Endothelial cell of umbilical vein (primary cell): ENCODE results near the gene AHSA1. TPM values are rescaled to one million over a fixed set of nuclear protein-coding genes. Genes with fewer than 3 reads are reported as not detected.

Source experiments
- BruUV-seq: library from RNA; stranded (reverse); fragments of 400-500 nt; replicated peaks from 2 replicates; lab custom pipeline; 2021; lab: Mats Ljungman, UMichigan
- CTCF ChIA-PET: fragments of 300-600, 350-600 bp; sonication (Branson Sonifier 250); formaldehyde crosslinking; loops from one replicate; lab custom pipeline; 2021; ENCODE audit warnings: antibody characterized with exemption, inconsistent platforms; lab: Charles Lee
- POLR2A ChIA-PET: fragments of 300-600, 350-600 bp; sonication (Branson Sonifier 250); formaldehyde crosslinking; loops from one replicate; lab custom pipeline; 2021; ENCODE audit warnings: antibody characterized with exemption, inconsistent platforms; lab: Charles Lee
- DNase-seq: peaks from one replicate; pipeline ENCODE4 v3.0.0-alpha.2; 2011; ENCODE audit warnings: low read depth, low spot score
- FAIRE-seq: peaks from 2 replicates; lab custom pipeline; 2011; peaks lifted over from hg19 to GRCh38; lab: Jason Lieb, UNC
- H2AFZ ChIP-seq: 2 replicates; pipeline ENCODE4 v1.6.0; 2012; ENCODE audit warnings: low read depth, low read length, control low read depth, inconsistent platforms
- H3K27ac ChIP-seq: 2 replicates; pipeline ENCODE4 v1.5.1; 2011; ENCODE audit warnings: low read depth, mild to moderate bottlenecking, control low read depth, low read length, moderate library complexity; ENCODE audit not compliant: insufficient read depth
- H3K27me3 ChIP-seq, 2 experiments: 2 replicates each; pipeline versions ENCODE4 v1.6.0 to v1.6.1; 2011; ENCODE audit warnings: low read length in 2 of 2, mixed read lengths in 1 of 2; ENCODE audit not compliant: control insufficient read depth in 2 of 2, insufficient read depth in 2 of 2
- H3K36me3 ChIP-seq, 2 experiments: 2 replicates in 1 of 2; 3 replicates in 1 of 2; pipeline ENCODE4 v1.5.1; 2011; ENCODE audit warnings: low read length in 2 of 2, mild to moderate bottlenecking in 1 of 2, moderate library complexity in 1 of 2; ENCODE audit not compliant: control insufficient read depth in 2 of 2, insufficient read depth in 2 of 2; ENCODE audit errors: extremely low read depth in 1 of 2
- H3K4me1 ChIP-seq: 3 replicates; pipeline ENCODE4 v1.5.1; 2011; ENCODE audit warnings: mild to moderate bottlenecking, low read length; ENCODE audit not compliant: control insufficient read depth, insufficient read depth; ENCODE audit errors: extremely low read depth
- H3K4me2 ChIP-seq: 2 replicates; pipeline ENCODE4 v1.6.1; 2011; ENCODE audit warnings: low read length, control low read depth, mixed read lengths; ENCODE audit not compliant: insufficient read depth
- H3K4me3 ChIP-seq, 3 experiments: fragments of 200-600 bp in 1 of 3; sonication (generic), shearing (Covaris generic) in 1 of 3; replicated peaks in 1 of 3; 2 replicates each; pipeline ENCODE4 v1.5.1; 2011 to 2016; ENCODE audit warnings: control low read depth in 3 of 3, low read length in 3 of 3, mild to moderate bottlenecking in 2 of 3, inconsistent platforms in 1 of 3, low read depth in 1 of 3, moderate library complexity in 1 of 3; ENCODE audit not compliant: insufficient read depth in 1 of 3
- H3K79me2 ChIP-seq: 2 replicates; pipeline ENCODE4 v1.6.0; 2012; ENCODE audit warnings: low read length, inconsistent platforms; ENCODE audit not compliant: control insufficient read depth, insufficient read depth
- H3K9ac ChIP-seq: replicated peaks from 2 replicates; pipeline ENCODE3; 2011; ENCODE audit warnings: low read length, control low read depth; ENCODE audit not compliant: insufficient read depth; ENCODE audit errors: extremely low read depth
- H3K9me1 ChIP-seq: replicated peaks from 3 replicates; pipeline ENCODE4 v1.6.0; 2011; ENCODE audit warnings: mild to moderate bottlenecking, low read length; ENCODE audit not compliant: control insufficient read depth, insufficient read depth; ENCODE audit errors: extremely low read depth
- H3K9me3 ChIP-seq: replicated peaks from 2 replicates; pipeline ENCODE4 v1.5.1; 2012; ENCODE audit warnings: low read length, inconsistent platforms; ENCODE audit not compliant: control insufficient read depth, insufficient read depth
- H4K20me1 ChIP-seq: replicated peaks from 2 replicates; pipeline ENCODE3; 2011; ENCODE audit warnings: mild to moderate bottlenecking, low read length; ENCODE audit not compliant: control insufficient read depth, insufficient read depth; ENCODE audit errors: extremely low read depth
- EZH2 ChIP-seq: IDR thresholded peaks from 2 replicates; pipeline ENCODE4 v1.6.1; 2012; ENCODE audit warnings: borderline replicate concordance, low read depth, mild to moderate bottlenecking, moderate library complexity, low read length, inconsistent platforms; ENCODE audit not compliant: severe bottlenecking
- FOS ChIP-seq: IDR thresholded peaks from 2 replicates; pipeline ENCODE4 v1.6.1; 2011; ENCODE audit warnings: mild to moderate bottlenecking, low read length, moderate library complexity, borderline replicate concordance; ENCODE audit not compliant: insufficient read depth
- GATA2 ChIP-seq: IDR thresholded peaks from 2 replicates; pipeline ENCODE4 v1.7.0; 2011; ENCODE audit warnings: low read depth, mild to moderate bottlenecking, moderate library complexity, mixed read lengths, low read length; ENCODE audit not compliant: insufficient read length, insufficient read depth
- JUN ChIP-seq: IDR thresholded peaks from 2 replicates; pipeline ENCODE4 v1.6.1; 2011; ENCODE audit warnings: borderline replicate concordance, low read depth; ENCODE audit not compliant: insufficient read length, insufficient read depth
- MAX ChIP-seq: IDR thresholded peaks from 2 replicates; pipeline ENCODE4 v1.6.1; 2011; ENCODE audit not compliant: insufficient read depth, insufficient read length
- MYC ChIP-seq: IDR thresholded peaks from one replicate; pipeline ENCODE4 v1.6.1; 2011; ENCODE audit warnings: mild to moderate bottlenecking, low read depth, low read length
- POLR2A ChIP-seq: IDR thresholded peaks from 2 replicates; pipeline ENCODE4 v1.6.1; 2012; ENCODE audit warnings: low read depth, mild to moderate bottlenecking, control low read depth, low read length
- POLR2AphosphoS5 ChIP-seq: IDR thresholded peaks from 2 replicates; pipeline ENCODE4 v1.6.1; 2012; ENCODE audit warnings: low read depth, mild to moderate bottlenecking, control low read depth, low read length, moderate library complexity; ENCODE audit not compliant: insufficient read depth
- dilution Hi-C: fragments of 300-500 bp; cut with MboI; formaldehyde crosslinking; loops from one replicate; pipeline ENCODE4 v1.15.0; 2019; ENCODE audit warnings: low sequenced_read_pairs; ENCODE audit not compliant: extremely low pct_ligation_motif_present
- intact Hi-C: fragments of 100-400 bp; cut with micrococcal nuclease; formaldehyde crosslinking; loops from one replicate; pipeline ENCODE4 v1.10.0; 2022
- polyA plus RNA-seq, 4 experiments: library from polyadenylated mRNA; depleted of rRNA in 3 of 4; stranded (reverse) in 3 of 4; unstranded in 1 of 4; fragments of >200 nt; gene quantifications; 2 replicates each; pipeline versions ENCODE4 v1.2.1 to v1.2.3, GENCODE V29; 2011 to 2012; ENCODE audit warnings: missing spikeins in 1 of 4
- total RNA-seq: library from RNA; stranded (reverse); gene quantifications from 2 replicates; pipeline ENCODE4 v1.2.3, GENCODE V29; 2021
- TF ChIP-seq, protein P1 (sequence below), 2 donors: IDR thresholded peaks; 1 replicate in 1 of 2; 2 replicates in 1 of 2; pipeline ENCODE4 v1.5.1; 2011; ENCODE audit warnings: low read length in 2 of 2, mild to moderate bottlenecking in 2 of 2, moderate library complexity in 2 of 2, control low read depth in 1 of 2, inconsistent platforms in 1 of 2, low read depth in 1 of 2; ENCODE audit not compliant: insufficient read depth in 1 of 2; ENCODE audit errors: extremely low read depth in 1 of 2

Gene AHSA1
- total and polyA plus RNA-seq, 2 donors (not counting 3 experiments of a cell fraction or from before 2014, with no cell fraction given) = 122 to 166 TPM

- H3K9ac ChIP-seq = no peak overlapping the region
- DNase-seq (no peak), FAIRE-seq (no peak)
- H3K4me1 ChIP-seq = no peaks in the 10 kb centered on the region
- no peak overlapping the region for H2AFZ ChIP-seq
- POLR2A ChIA-PET = interaction anchor here (0.6 kb wide), 1 partner anchor 299 kb away, joined by 3 read pairs; no protein-coding TSS in a partner anchor
- intact Hi-C loops (no loop called here), dilution Hi-C loops (no loop called here)
- no peaks in the 10 kb centered on the region for H3K27me3 ChIP-seq
- H3K36me3 ChIP-seq = peaks cover 13 to 32% of the 10 kb centered on the region in 2 experiments
- no peak overlapping the region for H3K4me3 ChIP-seq
- no peaks in the 10 kb centered on the region for H4K20me1 ChIP-seq
- H3K27ac ChIP-seq = no peak overlapping the region
- H3K4me2 ChIP-seq = no peak overlapping the region
- no peaks in the 10 kb centered on the region for H3K9me3 ChIP-seq
- H3K9me1 ChIP-seq = no peaks in the 10 kb centered on the region
- no peaks in the 10 kb centered on the region for H3K79me2 ChIP-seq
- CTCF ChIA-PET = interaction anchor here (1.9 kb wide), 1 partner anchor 8 kb away, joined by 4 read pairs; no protein-coding TSS in a partner anchor
- no peak for TF ChIP-seq MAX
- no peak for TF ChIP-seq EZH2
- no peak for TF ChIP-seq MYC
- TF ChIP-seq JUN = no peak
- TF ChIP-seq FOS = no peak
- no peak for TF ChIP-seq POLR2A
- no peak for TF ChIP-seq GATA2
- TF ChIP-seq, protein P1, sequence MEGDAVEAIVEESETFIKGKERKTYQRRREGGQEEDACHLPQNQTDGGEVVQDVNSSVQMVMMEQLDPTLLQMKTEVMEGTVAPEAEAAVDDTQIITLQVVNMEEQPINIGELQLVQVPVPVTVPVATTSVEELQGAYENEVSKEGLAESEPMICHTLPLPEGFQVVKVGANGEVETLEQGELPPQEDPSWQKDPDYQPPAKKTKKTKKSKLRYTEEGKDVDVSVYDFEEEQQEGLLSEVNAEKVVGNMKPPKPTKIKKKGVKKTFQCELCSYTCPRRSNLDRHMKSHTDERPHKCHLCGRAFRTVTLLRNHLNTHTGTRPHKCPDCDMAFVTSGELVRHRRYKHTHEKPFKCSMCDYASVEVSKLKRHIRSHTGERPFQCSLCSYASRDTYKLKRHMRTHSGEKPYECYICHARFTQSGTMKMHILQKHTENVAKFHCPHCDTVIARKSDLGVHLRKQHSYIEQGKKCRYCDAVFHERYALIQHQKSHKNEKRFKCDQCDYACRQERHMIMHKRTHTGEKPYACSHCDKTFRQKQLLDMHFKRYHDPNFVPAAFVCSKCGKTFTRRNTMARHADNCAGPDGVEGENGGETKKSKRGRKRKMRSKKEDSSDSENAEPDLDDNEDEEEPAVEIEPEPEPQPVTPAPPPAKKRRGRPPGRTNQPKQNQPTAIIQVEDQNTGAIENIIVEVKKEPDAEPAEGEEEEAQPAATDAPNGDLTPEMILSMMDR (IDR thresholded peaks at IDR 0.05; ENCODE audit: extremely low read depth in 1 of 2, insufficient read depth in 1 of 2, low read depth in 1 of 2, low read length in 2 of 2) = no peak
- no peak for TF ChIP-seq POLR2AphosphoS5
- BruUV-seq = no TSS peak
Measured at GRCh38 chr14:77439861-77440260, 18.0 kb upstream of the AHSA1 start.
